Psoas muscle (tissue), 8 donors: ENCODE measurements around the gene TRPM3. TPM values are rescaled to one million over a fixed set of nuclear protein-coding genes. Genes with fewer than 3 reads are reported as not detected.
A peak's percentile ranks its signal among the peaks of the same experiment; 100 is the strongest.

Source experiments
- ATAC-seq, 4 donors: fragments of 200-7000 bp; cut with Tn5 transposase; one replicate each; pipeline ENCODE4 v1.9.1; 2020; ENCODE audit warnings: moderate library complexity in 3 of 4, mild to moderate bottlenecking in 2 of 4
- DNase-seq, 2 donors: peaks; one replicate each; pipeline ENCODE4 v3.0.0-alpha.2; 2020
- H3K27ac ChIP-seq: fragments of 200-600 bp; one replicate; pipeline ENCODE4 v1.8.0; 2022
- H3K27me3 ChIP-seq, 3 donors: fragments of 200-600 bp in 1 of 3; one replicate each; pipeline versions ENCODE4 v1.6.1 to v1.8.0; 2013 to 2022; ENCODE audit warnings: low read length in 2 of 3, mild to moderate bottlenecking in 2 of 3, moderate library complexity in 1 of 3; ENCODE audit not compliant: insufficient read depth in 3 of 3
- H3K36me3 ChIP-seq, 2 donors: fragments of 200-600 bp in 1 of 2; one replicate each; pipeline versions ENCODE4 v1.6.1 to v1.8.0; 2013 to 2022; ENCODE audit warnings: low read depth in 1 of 2, mild to moderate bottlenecking in 1 of 2, moderate library complexity in 1 of 2; ENCODE audit not compliant: insufficient read depth in 1 of 2
- H3K4me1 ChIP-seq: fragments of 200-600 bp; one replicate; pipeline ENCODE4 v1.8.0; 2022
- H3K4me3 ChIP-seq: fragments of 200-600 bp; one replicate; pipeline ENCODE4 v1.8.0; 2022; ENCODE audit warnings: mild to moderate bottlenecking
- H3K9me3 ChIP-seq: fragments of 200-600 bp; one replicate; pipeline ENCODE4 v1.8.0; 2022
- CTCF ChIP-seq: fragments of 200-600 bp; IDR thresholded peaks from one replicate; pipeline ENCODE4 v1.8.0; 2022; ENCODE audit warnings: antibody characterized with exemption
- whole genome bisulfite sequencing, 3 donors: extraction: QIAGEN DNeasy Blood & Tissue Kit; methylation state at CpG; one replicate each; pipeline versions ENCODE4 v1.1.6 to v1.1.7; 2013; 5-methylcytosine and 5-hydroxymethylcytosine counted together
- intact Hi-C, 2 donors: fragments of 100-400 bp; cut with DNase I; formaldehyde crosslinking; loops; one replicate each; pipeline versions ENCODE4 v1.11.0 to v1.14.2; 2022
- polyA plus RNA-seq, 3 donors: library from polyadenylated mRNA; stranded (reverse); fragments of 200-250 nt; gene quantifications; one replicate each; pipeline ENCODE4 v1.2.3, GENCODE V29; 2013
- total RNA-seq, 4 donors: library from RNA; stranded (reverse); fragmentation: NEBNext Ultra II Directional in 2 of 4; extraction: Animal tissue kit (Norgen Biotek cat#: 25700) in 2 of 4; gene quantifications; one replicate each; pipeline versions ENCODE4 v1.2.1 to v1.2.4, GENCODE V29; 2021 to 2023
- donor health status: healthy with polysubstance abuse.
- donor health status: DM: no; HTN: no; CAD: no; lungs with moderate emphysema.
- donor health status: Bipolar disorder and iron deficiency.
- donor health status: healthy.
- donor health status: DM: yes; HTN: yes; CAD: no.
- donor health status: DM: no; HTN: no; CAD: no.
- donor health status: DM: no; HTN: no; CAD: no.
- donor health status: DM: yes; HTN: yes; CAD: no.

TRPM3 gene
- total and polyA plus RNA-seq, 7 donors: 0.01 to 0.16 (median 0.06) TPM; not detected in 3

DNA sequence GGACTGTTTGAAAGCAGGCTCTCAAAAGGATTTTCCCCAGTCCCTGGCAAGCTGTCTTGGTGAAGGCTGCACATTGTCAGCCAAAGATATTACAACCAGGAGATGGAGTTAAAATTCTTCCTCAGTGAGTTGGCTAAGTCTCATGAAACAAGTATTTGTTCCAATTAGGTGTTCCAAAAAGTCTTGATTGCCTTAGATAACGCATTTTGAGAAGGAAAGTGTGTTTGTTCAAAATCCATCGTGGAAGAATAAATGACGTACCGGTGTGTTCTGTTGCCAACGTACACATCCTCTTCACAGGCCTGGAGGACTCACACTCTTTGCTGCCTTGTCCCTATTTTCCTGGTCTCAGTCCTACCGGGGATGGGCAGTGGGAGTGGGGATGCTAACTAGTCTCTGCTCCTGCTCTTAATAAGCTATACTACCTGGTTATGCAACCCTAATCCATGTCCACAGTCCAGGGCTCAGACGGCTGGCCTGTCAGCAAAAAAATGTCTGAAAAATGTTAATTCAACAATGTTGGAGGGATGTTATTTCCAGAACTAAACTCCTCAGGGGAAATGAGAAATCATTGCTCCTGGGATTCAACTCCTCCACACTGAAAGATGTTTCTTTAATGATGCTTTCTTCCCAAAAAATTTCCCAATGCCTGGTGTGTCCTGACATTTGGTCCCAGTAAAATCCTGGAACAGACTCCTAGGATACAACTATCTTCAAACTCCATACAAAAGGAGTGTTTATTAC, 531.7 kb downstream of the TRPM3 start:
- peaks cover 38% of the 10 kb centered on the region for H3K4me1 ChIP-seq

GRCh38 chr9:70588999-70589398, 532.4 kb downstream of the TRPM3 start:
- Histone ChIP-seq H3K27me3 (no peaks in the 10 kb centered on the region), H3K27ac (peak overlapping the region; percentile 69), H3K9me3 (no peaks in the 10 kb centered on the region), H3K36me3 (no peaks in the 10 kb centered on the region), H3K4me1 (peaks cover 31% of the 10 kb centered on the region), H3K4me3 (no peak overlapping the region)
- no peak for TF ChIP-seq CTCF
- WGBS, 3 donors: 89 to 90% (median 90%) methylated on average over 4 of the region's 4 CpGs
- intact Hi-C loops: loop anchor here in 1 of 2 donors (5.0 to 10.0 kb wide), 2 partner anchors 77 to 94 kb away; no protein-coding TSS in a partner anchor
- DNase-seq (no peak), ATAC-seq (no peak)

More for the DNA sequence above, 531.7 kb downstream of the TRPM3 start:
- no peak for TF ChIP-seq CTCF
- H3K27me3 ChIP-seq: no peaks in the 10 kb centered on the region
- intact Hi-C loops: loop anchor here in 1 of 2 donors (5.0 to 10.0 kb wide), 2 partner anchors 77 to 95 kb away; no protein-coding TSS in a partner anchor
- ATAC-seq: peak in 3 of 4 donors; percentile 12 to 48 (median 23)
- WGBS, 3 donors: 44 to 62% (median 55%) methylated on average over 7 of the region's 7 CpGs
- H3K36me3 ChIP-seq: no peaks in the 10 kb centered on the region
- no peak overlapping the region for H3K4me3 ChIP-seq
- DNase-seq: peak; percentile 51 to 61
- no peaks in the 10 kb centered on the region for H3K9me3 ChIP-seq
- peak overlapping the region; percentile 69 for H3K27ac ChIP-seq

- Histone ChIP-seq H3K27ac (peak overlapping the region; percentile 82), H3K4me1 (peaks cover 30% of the 10 kb centered on the region), H3K4me3 (no peak overlapping the region), H3K36me3 (no peaks in the 10 kb centered on the region), H3K27me3 (no peaks in the 10 kb centered on the region), H3K9me3 (no peaks in the 10 kb centered on the region)
- 88 to 90% (median 90%) methylated on average over 11 of the region's 11 CpGs for WGBS, 3 donors
- DNase-seq: no peak
- TF ChIP-seq CTCF: no peak
- no peak for ATAC-seq
- intact Hi-C loops: loop anchor here in 1 of 2 donors (5.0 to 10.0 kb wide), 2 partner anchors 76 to 94 kb away; no protein-coding TSS in a partner anchor
These were observed 533.0 kb downstream of the TRPM3 start for GRCh38 chr9:70588381-70588780.

DNA sequence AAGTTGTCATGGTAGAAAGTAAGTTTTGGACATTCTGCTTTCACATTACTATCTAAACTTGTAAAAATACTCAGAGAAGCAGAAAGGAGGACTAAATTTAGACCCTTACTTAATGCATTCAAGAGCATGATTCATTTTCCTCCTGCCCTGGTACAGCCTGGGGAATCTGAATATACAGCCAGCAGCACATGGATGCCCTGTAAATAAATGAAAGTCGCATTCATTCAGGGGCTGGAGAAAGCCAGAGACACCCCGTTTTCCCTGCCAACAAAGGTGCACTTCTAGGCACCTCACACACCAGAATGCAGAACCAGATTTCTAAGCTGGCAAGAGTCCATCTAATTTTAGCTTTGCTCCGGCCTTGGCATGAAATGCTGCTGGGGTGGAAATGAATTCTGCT, 534.2 kb downstream of the TRPM3 start:
- 2 to 19% (median 5%) methylated on average over 3 of the region's 3 CpGs for WGBS, 3 donors
- Histone ChIP-seq H3K4me1 (peaks cover 30% of the 10 kb centered on the region), H3K27ac (peak overlapping the region; percentile 82), H3K27me3 (no peaks in the 10 kb centered on the region), H3K9me3 (no peaks in the 10 kb centered on the region), H3K36me3 (no peaks in the 10 kb centered on the region), H3K4me3 (peak overlapping the region; percentile 24)
- peak; percentile 81 to 93 (median 90) for ATAC-seq
- intact Hi-C loops: loop anchor here in 1 of 2 donors (5.0 to 10.0 kb wide), 2 partner anchors 75 to 92 kb away; no protein-coding TSS in a partner anchor
- no peak for TF ChIP-seq CTCF
- DNase-seq: no peak
